Lung microvascular endothelial cell (primary cell): Measurements from ENCODE around the gene COBL. TPM values are rescaled to one million over a fixed set of nuclear protein-coding genes. Genes with fewer than 3 reads are reported as not detected.

Experiments
- DNase-seq, 2 donors: peaks; one replicate each; pipeline versions ENCODE4 v3.0.0 to v3.0.0-alpha.2; 2010; ENCODE audit warnings: low read depth in 2 of 2
- total RNA-seq: library from RNA; depleted of rRNA; stranded (reverse); fragments of >200 nt; gene quantifications from 2 replicates; pipeline ENCODE4 v1.2.1, GENCODE V29; 2014

The COBL gene
- total RNA-seq, 1 donor from 2014 or later: not detected

- no peak for DNase-seq
Observed at GRCh38 chr7:51235593-51236313, 80.9 kb downstream of the COBL start.

GRCh38 chr7:51234609-51235308, 81.8 kb downstream of the COBL start:
- no peak for DNase-seq

GRCh38 chr7:51234139-51234538, 82.5 kb downstream of the COBL start:
- DNase-seq: no peak

GRCh38 chr7:51233374-51233773, 83.2 kb downstream of the COBL start:
- no peak for DNase-seq

- DNase-seq: no peak
Observed at GRCh38 chr7:51230723-51231122, 85.9 kb downstream of the COBL start.

GRCh38 chr7:51230324-51230625, 86.3 kb downstream of the COBL start:
- DNase-seq: no peak

- DNase-seq: no peak
Observed at GRCh38 chr7:51229620-51230323, 86.8 kb downstream of the COBL start.

- no peak for DNase-seq
Observed at GRCh38 chr7:51229106-51229537, 87.5 kb downstream of the COBL start.

GRCh38 chr7:51228386-51228958, 88.1 kb downstream of the COBL start:
- DNase-seq: no peak

GRCh38 chr7:51227861-51228260, 88.7 kb downstream of the COBL start:
- no peak for DNase-seq

GRCh38 chr7:51226916-51227535, 89.6 kb downstream of the COBL start:
- DNase-seq: no peak

GRCh38 chr7:51226063-51226755, 90.4 kb downstream of the COBL start:
- DNase-seq: no peak

- no peak for DNase-seq
Observed at GRCh38 chr7:51224811-51225595, 91.6 kb downstream of the COBL start.

- DNase-seq: no peak
Observed at GRCh38 chr7:51223505-51223904, 93.1 kb downstream of the COBL start.

- DNase-seq: no peak
Observed at GRCh38 chr7:51222916-51223315, 93.7 kb downstream of the COBL start.

GRCh38 chr7:51220226-51220625, 96.4 kb downstream of the COBL start:
- DNase-seq: no peak

- no peak for DNase-seq
Observed at GRCh38 chr7:51219261-51219988, 97.2 kb downstream of the COBL start.

GRCh38 chr7:51217804-51218203, 98.8 kb downstream of the COBL start:
- DNase-seq: no peak

- no peak for DNase-seq
Observed at GRCh38 chr7:51214098-51214497, 102.5 kb downstream of the COBL start.

- DNase-seq: no peak
Observed at GRCh38 chr7:51213618-51214017, 103.0 kb downstream of the COBL start.
